Psoas muscle (tissue), 8 donors: ENCODE results near the gene ZC3HAV1. TPM values are rescaled to one million over a fixed set of nuclear protein-coding genes. Genes with fewer than 3 reads are reported as not detected.

Source experiments
- ATAC-seq, 4 donors: fragments of 200-7000 bp; cut with Tn5 transposase; one replicate each; pipeline ENCODE4 v1.9.1; 2020; ENCODE audit warnings: moderate library complexity in 3 of 4, mild to moderate bottlenecking in 2 of 4
- DNase-seq, 2 donors: peaks; one replicate each; pipeline ENCODE4 v3.0.0-alpha.2; 2020
- H3K27ac ChIP-seq: fragments of 200-600 bp; one replicate; pipeline ENCODE4 v1.8.0; 2022
- H3K27me3 ChIP-seq, 3 donors: fragments of 200-600 bp in 1 of 3; one replicate each; pipeline versions ENCODE4 v1.6.1 to v1.8.0; 2013 to 2022; ENCODE audit warnings: low read length in 2 of 3, mild to moderate bottlenecking in 2 of 3, moderate library complexity in 1 of 3; ENCODE audit not compliant: insufficient read depth in 3 of 3
- H3K36me3 ChIP-seq, 2 donors: fragments of 200-600 bp in 1 of 2; one replicate each; pipeline versions ENCODE4 v1.6.1 to v1.8.0; 2013 to 2022; ENCODE audit warnings: low read depth in 1 of 2, mild to moderate bottlenecking in 1 of 2, moderate library complexity in 1 of 2; ENCODE audit not compliant: insufficient read depth in 1 of 2
- H3K4me1 ChIP-seq: fragments of 200-600 bp; one replicate; pipeline ENCODE4 v1.8.0; 2022
- H3K4me3 ChIP-seq: fragments of 200-600 bp; one replicate; pipeline ENCODE4 v1.8.0; 2022; ENCODE audit warnings: mild to moderate bottlenecking
- H3K9me3 ChIP-seq: fragments of 200-600 bp; one replicate; pipeline ENCODE4 v1.8.0; 2022
- CTCF ChIP-seq: fragments of 200-600 bp; IDR thresholded peaks from one replicate; pipeline ENCODE4 v1.8.0; 2022; ENCODE audit warnings: antibody characterized with exemption
- WGBS, 3 donors: extraction: QIAGEN DNeasy Blood & Tissue Kit; methylation state at CpG; one replicate each; pipeline versions ENCODE4 v1.1.6 to v1.1.7; 2013; 5-methylcytosine and 5-hydroxymethylcytosine counted together
- intact Hi-C, 2 donors: fragments of 100-400 bp; cut with DNase I; formaldehyde crosslinking; loops; one replicate each; pipeline versions ENCODE4 v1.11.0 to v1.14.2; 2022
- polyA plus RNA-seq, 3 donors: library from polyadenylated mRNA; stranded (reverse); fragments of 200-250 nt; gene quantifications; one replicate each; pipeline ENCODE4 v1.2.3, GENCODE V29; 2013
- total RNA-seq, 4 donors: library from RNA; stranded (reverse); fragmentation: NEBNext Ultra II Directional in 2 of 4; extraction: Animal tissue kit (Norgen Biotek cat#: 25700) in 2 of 4; gene quantifications; one replicate each; pipeline versions ENCODE4 v1.2.1 to v1.2.4, GENCODE V29; 2021 to 2023
- donor health status: healthy with polysubstance abuse.
- donor health status: DM: no; HTN: no; CAD: no; lungs with moderate emphysema.
- donor health status: Bipolar disorder and iron deficiency.
- donor health status: healthy.
- donor health status: DM: yes; HTN: yes; CAD: no.
- donor health status: DM: no; HTN: no; CAD: no.
- donor health status: DM: no; HTN: no; CAD: no.
- donor health status: DM: yes; HTN: yes; CAD: no.

ZC3HAV1 gene
- total and polyA plus RNA-seq, 7 donors: 1.6 to 5.3 (median 3.9) TPM

GRCh38 chr7:139004321-139005090 is 105.0 kb downstream of the ZC3HAV1 start:
- Histone ChIP-seq H3K27me3 (no peaks in the 10 kb centered on the region), H3K36me3 (no peaks in the 10 kb centered on the region), H3K4me3 (no peak overlapping the region), H3K9me3 (peaks cover 5% of the 10 kb centered on the region), H3K27ac (no peak overlapping the region), H3K4me1 (no peaks in the 10 kb centered on the region)
- DNase-seq: no peak
- no peak for TF ChIP-seq CTCF
- intact Hi-C loops: no loop called here
- ATAC-seq: no peak

- 84 to 94% (median 89%) methylated on average over 3 of the region's 3 CpGs for WGBS, 3 donors
- no peak overlapping the region for H3K4me3 ChIP-seq
Measured at GRCh38 chr7:138999414-138999813, 110.1 kb downstream of the ZC3HAV1 start.

More at GRCh38 chr7:138999414-138999813, 110.1 kb downstream of the ZC3HAV1 start:
- H3K9me3 ChIP-seq: peaks cover 5% of the 10 kb centered on the region
- TF ChIP-seq CTCF: no peak
- H3K27ac ChIP-seq: no peak overlapping the region
- intact Hi-C loops: no loop called here
- no peak for ATAC-seq
- DNase-seq: no peak
- no peaks in the 10 kb centered on the region for H3K36me3 ChIP-seq
- H3K4me1 ChIP-seq: no peaks in the 10 kb centered on the region
- no peaks in the 10 kb centered on the region for H3K27me3 ChIP-seq

Other genes starting within 250 kb of the ZC3HAV1 start
- gene KIAA1549, start 128.3 kb downstream of the ZC3HAV1 start, total RNA-seq: 1 to 10 TPM; 1.2 to 4.4 (median 2.9) TPM
- 1 to 10 TPM in 1 of 3 donors, under 1 TPM in 2; 0.46 to 1.4 (median 0.63) TPM for gene KIAA1549, start 128.3 kb downstream of the ZC3HAV1 start, polyA plus RNA-seq
- 1 to 10 TPM; 1.2 to 2.4 (median 1.7) TPM for gene ZC3HAV1L, start 73.7 kb downstream of the ZC3HAV1 start, total RNA-seq
- under 1 TPM; 0.18 to 0.44 (median 0.22) TPM for gene ZC3HAV1L, start 73.7 kb downstream of the ZC3HAV1 start, polyA plus RNA-seq
- 10 to 100 TPM; 20.6 to 30.1 (median 24.9) TPM for gene UBN2, start 121.5 kb upstream of the ZC3HAV1 start, total RNA-seq
- 1 to 10 TPM; 1.7 to 7.9 (median 3.3) TPM for gene UBN2, start 121.5 kb upstream of the ZC3HAV1 start, polyA plus RNA-seq
- 10 to 100 TPM; 21.3 to 44.0 (median 34.0) TPM for gene FMC1, start 231.6 kb upstream of the ZC3HAV1 start, total RNA-seq
- 10 to 100 TPM; 27.5 to 50.4 (median 32.1) TPM for gene FMC1, start 231.6 kb upstream of the ZC3HAV1 start, polyA plus RNA-seq